Epithelial cell of esophagus (primary cell): ENCODE data around the gene VSIG10.

Source experiments
- DNase-seq: peaks from one replicate; pipeline ENCODE4 v3.0.0; 2010; ENCODE audit warnings: low read depth
- H3K4me3 ChIP-seq: 2 replicates; pipeline ENCODE4 v1.5.1; 2011; ENCODE audit warnings: mild to moderate bottlenecking, low read length, control low read depth
- CTCF ChIP-seq: IDR thresholded peaks from 2 replicates; pipeline ENCODE4 v1.5.1; 2011; ENCODE audit warnings: low read depth, mild to moderate bottlenecking, low read length, control low read depth, inconsistent platforms; ENCODE audit not compliant: insufficient read depth; ENCODE audit errors: missing control alignments

VSIG10 gene

GRCh38 chr12:118042091-118042490, 61.7 kb downstream of the VSIG10 start:
- no peak for DNase-seq
- no peak overlapping the region for H3K4me3 ChIP-seq
- no peak for TF ChIP-seq CTCF

GRCh38 chr12:118038137-118038536, 65.7 kb downstream of the VSIG10 start:
- TF ChIP-seq CTCF: no peak
- DNase-seq: no peak
- no peak overlapping the region for H3K4me3 ChIP-seq

GRCh38 chr12:118036672-118037411, 67.0 kb downstream of the VSIG10 start:
- no peak for TF ChIP-seq CTCF
- no peak for DNase-seq
- H3K4me3 ChIP-seq: no peak overlapping the region

GRCh38 chr12:118035190-118036041, 68.4 kb downstream of the VSIG10 start:
- TF ChIP-seq CTCF: no peak
- peak; percentile 20 for DNase-seq
- H3K4me3 ChIP-seq: no peak overlapping the region

GRCh38 chr12:118034429-118035189, 69.2 kb downstream of the VSIG10 start:
- peak; percentile 63 for DNase-seq
- no peak overlapping the region for H3K4me3 ChIP-seq
- TF ChIP-seq CTCF: peak; percentile 53

- peak; percentile 52 for DNase-seq
- TF ChIP-seq CTCF: no peak
Measured at GRCh38 chr12:118033902-118034301, 69.9 kb downstream of the VSIG10 start.

More at GRCh38 chr12:118033902-118034301, 69.9 kb downstream of the VSIG10 start:
- H3K4me3 ChIP-seq: no peak overlapping the region
